CD4-positive, alpha-beta memory T cell (primary cell): ENCODE measurements around the gene SLC7A4. TPM values are rescaled to one million over a fixed set of nuclear protein-coding genes. Genes with fewer than 3 reads are reported as not detected.

Experiments
- CTCF ChIA-PET: fragments of 350-600 bp; sonication (Branson Sonifier 250); formaldehyde crosslinking; loops from one replicate; lab custom pipeline; 2021; ENCODE audit warnings: inconsistent platforms; ENCODE audit not compliant: partially characterized antibody; lab: Charles Lee
- POLR2A ChIA-PET: fragments of 350-600 bp; sonication (Branson Sonifier 250); formaldehyde crosslinking; loops from one replicate; lab custom pipeline; 2021; ENCODE audit not compliant: partially characterized antibody; lab: Charles Lee
- DNase-seq, 5 donors: peaks; one replicate each; pipeline versions ENCODE4 v3.0.0 to v3.0.0-alpha.2; 2020 to 2022; ENCODE audit warnings: mixed read lengths in 1 of 5
- H3K27ac ChIP-seq: one replicate; pipeline ENCODE4 v1.7.0; 2013; ENCODE audit warnings: low read depth, low read length
- H3K27me3 ChIP-seq: 2 replicates; pipeline ENCODE4 v1.7.0; 2013; ENCODE audit warnings: mild to moderate bottlenecking, low read length, moderate library complexity; ENCODE audit not compliant: insufficient read depth
- H3K36me3 ChIP-seq: 2 replicates; pipeline ENCODE4 v1.7.0; 2013; ENCODE audit warnings: mild to moderate bottlenecking, low read length, moderate library complexity; ENCODE audit not compliant: insufficient read depth
- H3K4me1 ChIP-seq: 2 replicates; pipeline ENCODE4 v1.7.0; 2013; ENCODE audit warnings: mild to moderate bottlenecking, low read length, moderate library complexity; ENCODE audit not compliant: insufficient read depth
- H3K4me3 ChIP-seq, 2 donors: one replicate each; pipeline ENCODE4 v1.7.0; 2013; ENCODE audit warnings: low read length in 2 of 2, mild to moderate bottlenecking in 1 of 2
- H3K9me3 ChIP-seq, 2 donors: one replicate each; pipeline ENCODE4 v1.7.0; 2013; ENCODE audit warnings: low read length in 2 of 2, control low read depth in 1 of 2; ENCODE audit not compliant: control insufficient read depth in 1 of 2
- H3K27ac Mint-ChIP-seq, 7 donors: one replicate each; pipeline ENCODE4 v1.8.0; 2020 to 2021; ENCODE audit warnings: mixed read lengths in 7 of 7, mild to moderate bottlenecking in 6 of 7, inconsistent platforms in 3 of 7, moderate library complexity in 3 of 7
- H3K27me3 Mint-ChIP-seq, 2 donors: one replicate each; pipeline ENCODE4 v1.8.0; 2020 to 2021; ENCODE audit warnings: mixed read lengths in 2 of 2
- H3K36me3 Mint-ChIP-seq, 2 donors: one replicate each; pipeline ENCODE4 v1.8.0; 2020 to 2021; ENCODE audit warnings: mixed read lengths in 2 of 2, inconsistent platforms in 1 of 2, mild to moderate bottlenecking in 1 of 2
- H3K4me1 Mint-ChIP-seq, 4 donors: one replicate each; pipeline ENCODE4 v1.8.0; 2020 to 2021; ENCODE audit warnings: mixed read lengths in 4 of 4, mild to moderate bottlenecking in 1 of 4
- H3K4me3 Mint-ChIP-seq, 8 donors: one replicate each; pipeline ENCODE4 v1.8.0; 2020 to 2021; ENCODE audit warnings: mixed read lengths in 8 of 8, mild to moderate bottlenecking in 7 of 8, moderate library complexity in 6 of 8, inconsistent platforms in 3 of 8
- H3K9me3 Mint-ChIP-seq, 8 donors: one replicate each; pipeline ENCODE4 v1.8.0; 2020 to 2021; ENCODE audit warnings: mixed read lengths in 8 of 8, mild to moderate bottlenecking in 5 of 8, inconsistent platforms in 3 of 8, moderate library complexity in 1 of 8
- intact Hi-C: fragments of 100-400 bp; cut with micrococcal nuclease; formaldehyde crosslinking; loops from one replicate; pipeline ENCODE4 v1.15.1; 2023
- polyA plus RNA-seq, 2 donors: library from polyadenylated mRNA; unstranded; fragments of 300-500 nt; fragmentation: Illumina TruSeq; gene quantifications; one replicate each; pipeline ENCODE4 v1.2.3, GENCODE V29; 2021
- total RNA-seq, 2 experiments: library from RNA; stranded (reverse); gene quantifications; one replicate each; pipeline ENCODE4 v1.2.3, GENCODE V29; 2021

Gene SLC7A4
- total and polyA plus RNA-seq, 4 experiments from 2014 or later, result 0.07 to 0.15 TPM; not detected in 2

- Histone ChIP-seq H3K27me3 (no peaks in the 10 kb centered on the region), H3K27ac (peak within 1 kb of the TSS; percentile 95), H3K4me3 (peak within 1 kb of the TSS; percentile 79 to 92), H3K36me3 (peaks cover 24% of the 10 kb centered on the region), H3K9me3 (no peaks in the 10 kb centered on the region), H3K4me1 (peaks cover 34% of the 10 kb centered on the region)
- POLR2A ChIA-PET, result interaction anchor here (0.8 to 5.1 kb wide), 8 partner anchors 8 to 628 kb away, joined by 3 to 48 read pairs (median 5); partner anchors contain the start of genes CRKL, LZTR1, P2RX6 and YDJC
- peak; percentile 97 to 99 (median 98) for DNase-seq
- no peaks in the 10 kb centered on the region for H3K27me3 Mint-ChIP-seq
- peaks cover 13 to 50% (median 24%) of the 10 kb centered on the region in 4 donors for H3K4me1 Mint-ChIP-seq
- H3K4me3 Mint-ChIP-seq, result peak within 1 kb of the TSS; percentile 88 to 98 (median 96)
- H3K36me3 Mint-ChIP-seq, result peaks cover 0 to 29% of the 10 kb centered on the region in 2 donors
- intact Hi-C loops, result loop anchor here (1.0 to 5.0 kb wide), 4 partner anchors 19 to 626 kb away; partner anchors contain the start of genes CRKL, LZTR1, PI4KA and SNAP29
- CTCF ChIA-PET, result interaction anchor here (0.6 to 1.5 kb wide), 4 partner anchors 11 to 101 kb away, joined by 3 to 4 read pairs (median 3); partner anchors contain the start of gene LZTR1
- H3K9me3 Mint-ChIP-seq, result peaks cover 0 to 3% (median 0%) of the 10 kb centered on the region in 8 donors
- H3K27ac Mint-ChIP-seq, result peak within 1 kb of the TSS; percentile 98 to 100 (median 100)
These were observed 30.6 kb downstream of the SLC7A4 start, which contains the start of gene THAP7 for GRCh38 chr22:21001601-21002325. TSS of gene THAP7 (minus strand) at chr22:21002118. CDS start at chr22:21001911, 207 bp downstream.

- peak overlapping the region; percentile 79 to 92 for H3K4me3 ChIP-seq
- peaks cover 24% of the 10 kb centered on the region for H3K36me3 ChIP-seq
- ChIA-PET CTCF (interaction anchor here (0.7 kb wide), 1 partner anchor 14 kb away, joined by 3 read pairs; no protein-coding TSS in a partner anchor), POLR2A (interaction anchor here (0.6 to 5.1 kb wide), 6 partner anchors 11 to 142 kb away, joined by 3 to 48 read pairs (median 10); partner anchors contain the start of genes LZTR1 and P2RX6)
- Mint-ChIP-seq H3K27me3 (no peaks in the 10 kb centered on the region), H3K9me3 (peaks cover 0 to 3% (median 0%) of the 10 kb centered on the region in 8 donors), H3K27ac (peak overlapping the region; percentile 98 to 100 (median 100)), H3K4me3 (peak overlapping the region; percentile 88 to 98 (median 96)), H3K4me1 (peaks cover 13 to 53% (median 24%) of the 10 kb centered on the region in 4 donors), H3K36me3 (peaks cover 0 to 33% of the 10 kb centered on the region in 2 donors)
- peak overlapping the region; percentile 95 for H3K27ac ChIP-seq
- no peak for DNase-seq
- intact Hi-C loops, result loop anchor here (1.0 to 5.0 kb wide), 3 partner anchors 84 to 626 kb away; partner anchors contain the start of genes CRKL, PI4KA and SNAP29
- no peaks in the 10 kb centered on the region for H3K9me3 ChIP-seq
- no peaks in the 10 kb centered on the region for H3K27me3 ChIP-seq
- H3K4me1 ChIP-seq, result peaks cover 34% of the 10 kb centered on the region
These were observed 31.3 kb downstream of the SLC7A4 start for GRCh38 chr22:21000987-21001600.

- DNase-seq, result no peak
- Histone ChIP-seq H3K36me3 (peaks cover 24% of the 10 kb centered on the region), H3K4me3 (peak overlapping the region; percentile 79 to 92), H3K27ac (peak overlapping the region; percentile 95), H3K4me1 (peaks cover 34% of the 10 kb centered on the region), H3K27me3 (no peaks in the 10 kb centered on the region), H3K9me3 (no peaks in the 10 kb centered on the region)
- intact Hi-C loops, result loop anchor here (2.0 to 5.0 kb wide), 2 partner anchors 142 to 627 kb away; partner anchors contain the start of genes PI4KA and SNAP29
- Mint-ChIP-seq H3K4me1 (peaks cover 13 to 54% (median 24%) of the 10 kb centered on the region in 4 donors), H3K27me3 (no peaks in the 10 kb centered on the region), H3K27ac (peak overlapping the region; percentile 98 to 100 (median 100)), H3K4me3 (peak overlapping the region; percentile 88 to 98 (median 96)), H3K9me3 (peaks cover 0 to 3% (median 0%) of the 10 kb centered on the region in 8 donors), H3K36me3 (peaks cover 0 to 37% of the 10 kb centered on the region in 2 donors)
- ChIA-PET CTCF (interaction anchor here (0.7 kb wide), 2 partner anchors 13 to 14 kb away, joined by 3 to 4 read pairs; no protein-coding TSS in a partner anchor), POLR2A (interaction anchor here (0.6 to 5.1 kb wide), 6 partner anchors 10 to 141 kb away, joined by 3 to 48 read pairs (median 10); partner anchors contain the start of genes LZTR1 and P2RX6)
These were observed 32.0 kb downstream of the SLC7A4 start for GRCh38 chr22:21000207-21000986.

GRCh38 chr22:20999350-21000206, 32.8 kb downstream of the SLC7A4 start:
- H3K4me3 Mint-ChIP-seq, result peak overlapping the region in 4 of 8 donors; percentile 95 to 98 (median 96)
- no peak for DNase-seq
- peaks cover 13 to 54% (median 24%) of the 10 kb centered on the region in 4 donors for H3K4me1 Mint-ChIP-seq
- POLR2A ChIA-PET, result interaction anchor here (1.2 to 5.1 kb wide), 5 partner anchors 9 to 18 kb away, joined by 4 to 45 read pairs (median 11); partner anchors contain the start of gene LZTR1
- Histone ChIP-seq H3K27ac (peak overlapping the region; percentile 95), H3K27me3 (no peaks in the 10 kb centered on the region), H3K4me3 (no peak overlapping the region), H3K9me3 (no peaks in the 10 kb centered on the region), H3K4me1 (peaks cover 34% of the 10 kb centered on the region), H3K36me3 (peaks cover 24% of the 10 kb centered on the region)
- CTCF ChIA-PET, result interaction anchor here (0.7 kb wide), 1 partner anchor 13 kb away, joined by 4 read pairs; no protein-coding TSS in a partner anchor
- intact Hi-C loops, result loop anchor here (2.0 to 5.0 kb wide), 2 partner anchors 141 to 628 kb away; partner anchors contain the start of genes PI4KA and SNAP29
- H3K27ac Mint-ChIP-seq, result peak overlapping the region in 4 of 7 donors; percentile 15 to 100 (median 100)
- peaks cover 0 to 3% (median 0%) of the 10 kb centered on the region in 8 donors for H3K9me3 Mint-ChIP-seq
- H3K27me3 Mint-ChIP-seq, result no peaks in the 10 kb centered on the region
- H3K36me3 Mint-ChIP-seq, result peaks cover 0 to 39% of the 10 kb centered on the region in 2 donors

GRCh38 chr22:20998411-20999336, 33.7 kb downstream of the SLC7A4 start:
- Histone ChIP-seq H3K4me3 (no peak overlapping the region), H3K27me3 (no peaks in the 10 kb centered on the region), H3K36me3 (peaks cover 24% of the 10 kb centered on the region), H3K27ac (no peak overlapping the region), H3K9me3 (no peaks in the 10 kb centered on the region), H3K4me1 (peaks cover 31% of the 10 kb centered on the region)
- Mint-ChIP-seq H3K4me3 (peak overlapping the region in 3 of 8 donors; percentile 12 to 49 (median 13)), H3K27me3 (no peaks in the 10 kb centered on the region), H3K4me1 (peaks cover 13 to 52% (median 24%) of the 10 kb centered on the region in 4 donors), H3K36me3 (peaks cover 0 to 39% of the 10 kb centered on the region in 2 donors), H3K27ac (peak overlapping the region in 6 of 7 donors; percentile 32 to 80 (median 58)), H3K9me3 (peaks cover 0 to 3% (median 0%) of the 10 kb centered on the region in 8 donors)
- CTCF ChIA-PET, result no interaction called here
- intact Hi-C loops, result no loop called here
- no peak for DNase-seq
- POLR2A ChIA-PET, result interaction anchor here (1.2 to 2.5 kb wide), 3 partner anchors 8 to 17 kb away, joined by 4 to 13 read pairs (median 11); partner anchors contain the start of gene LZTR1
